Endothelial cell of umbilical vein (primary cell): Measurements from ENCODE around the gene BTBD18. TPM values are rescaled to one million over a fixed set of nuclear protein-coding genes. Genes with fewer than 3 reads are reported as not detected.
A peak's percentile ranks its signal among the peaks of the same experiment; 100 is the strongest.

Experiments used
- BruUV-seq: library from RNA; stranded (reverse); fragments of 400-500 nt; replicated peaks from 2 replicates; lab custom pipeline; 2021; lab: Mats Ljungman, UMichigan
- CTCF ChIA-PET: fragments of 300-600, 350-600 bp; sonication (Branson Sonifier 250); formaldehyde crosslinking; loops from one replicate; lab custom pipeline; 2021; ENCODE audit warnings: antibody characterized with exemption, inconsistent platforms; lab: Charles Lee
- POLR2A ChIA-PET: fragments of 300-600, 350-600 bp; sonication (Branson Sonifier 250); formaldehyde crosslinking; loops from one replicate; lab custom pipeline; 2021; ENCODE audit warnings: antibody characterized with exemption, inconsistent platforms; lab: Charles Lee
- DNase-seq: peaks from one replicate; pipeline ENCODE4 v3.0.0-alpha.2; 2011; ENCODE audit warnings: low read depth, low spot score
- FAIRE-seq: peaks from 2 replicates; lab custom pipeline; 2011; peaks lifted over from hg19 to GRCh38; lab: Jason Lieb, UNC
- H2AFZ ChIP-seq: 2 replicates; pipeline ENCODE4 v1.6.0; 2012; ENCODE audit warnings: low read depth, low read length, control low read depth, inconsistent platforms
- H3K27ac ChIP-seq: 2 replicates; pipeline ENCODE4 v1.5.1; 2011; ENCODE audit warnings: low read depth, mild to moderate bottlenecking, control low read depth, low read length, moderate library complexity; ENCODE audit not compliant: insufficient read depth
- H3K27me3 ChIP-seq, 2 experiments: 2 replicates each; pipeline versions ENCODE4 v1.6.0 to v1.6.1; 2011; ENCODE audit warnings: low read length in 2 of 2, mixed read lengths in 1 of 2; ENCODE audit not compliant: control insufficient read depth in 2 of 2, insufficient read depth in 2 of 2
- H3K36me3 ChIP-seq, 2 experiments: 2 replicates in 1 of 2; 3 replicates in 1 of 2; pipeline ENCODE4 v1.5.1; 2011; ENCODE audit warnings: low read length in 2 of 2, mild to moderate bottlenecking in 1 of 2, moderate library complexity in 1 of 2; ENCODE audit not compliant: control insufficient read depth in 2 of 2, insufficient read depth in 2 of 2; ENCODE audit errors: extremely low read depth in 1 of 2
- H3K4me1 ChIP-seq: 3 replicates; pipeline ENCODE4 v1.5.1; 2011; ENCODE audit warnings: mild to moderate bottlenecking, low read length; ENCODE audit not compliant: control insufficient read depth, insufficient read depth; ENCODE audit errors: extremely low read depth
- H3K4me2 ChIP-seq: 2 replicates; pipeline ENCODE4 v1.6.1; 2011; ENCODE audit warnings: low read length, control low read depth, mixed read lengths; ENCODE audit not compliant: insufficient read depth
- H3K4me3 ChIP-seq, 3 experiments: fragments of 200-600 bp in 1 of 3; sonication (generic), shearing (Covaris generic) in 1 of 3; replicated peaks in 1 of 3; 2 replicates each; pipeline ENCODE4 v1.5.1; 2011 to 2016; ENCODE audit warnings: control low read depth in 3 of 3, low read length in 3 of 3, mild to moderate bottlenecking in 2 of 3, inconsistent platforms in 1 of 3, low read depth in 1 of 3, moderate library complexity in 1 of 3; ENCODE audit not compliant: insufficient read depth in 1 of 3
- H3K79me2 ChIP-seq: 2 replicates; pipeline ENCODE4 v1.6.0; 2012; ENCODE audit warnings: low read length, inconsistent platforms; ENCODE audit not compliant: control insufficient read depth, insufficient read depth
- H3K9ac ChIP-seq: replicated peaks from 2 replicates; pipeline ENCODE3; 2011; ENCODE audit warnings: low read length, control low read depth; ENCODE audit not compliant: insufficient read depth; ENCODE audit errors: extremely low read depth
- H3K9me1 ChIP-seq: replicated peaks from 3 replicates; pipeline ENCODE4 v1.6.0; 2011; ENCODE audit warnings: mild to moderate bottlenecking, low read length; ENCODE audit not compliant: control insufficient read depth, insufficient read depth; ENCODE audit errors: extremely low read depth
- H3K9me3 ChIP-seq: replicated peaks from 2 replicates; pipeline ENCODE4 v1.5.1; 2012; ENCODE audit warnings: low read length, inconsistent platforms; ENCODE audit not compliant: control insufficient read depth, insufficient read depth
- H4K20me1 ChIP-seq: replicated peaks from 2 replicates; pipeline ENCODE3; 2011; ENCODE audit warnings: mild to moderate bottlenecking, low read length; ENCODE audit not compliant: control insufficient read depth, insufficient read depth; ENCODE audit errors: extremely low read depth
- CTCF ChIP-seq, 2 donors: IDR thresholded peaks; 1 replicate in 1 of 2; 2 replicates in 1 of 2; pipeline ENCODE4 v1.5.1; 2011; ENCODE audit warnings: low read length in 2 of 2, mild to moderate bottlenecking in 2 of 2, moderate library complexity in 2 of 2, control low read depth in 1 of 2, inconsistent platforms in 1 of 2, low read depth in 1 of 2; ENCODE audit not compliant: insufficient read depth in 1 of 2; ENCODE audit errors: extremely low read depth in 1 of 2
- EZH2 ChIP-seq: IDR thresholded peaks from 2 replicates; pipeline ENCODE4 v1.6.1; 2012; ENCODE audit warnings: borderline replicate concordance, low read depth, mild to moderate bottlenecking, moderate library complexity, low read length, inconsistent platforms; ENCODE audit not compliant: severe bottlenecking
- FOS ChIP-seq: IDR thresholded peaks from 2 replicates; pipeline ENCODE4 v1.6.1; 2011; ENCODE audit warnings: mild to moderate bottlenecking, low read length, moderate library complexity, borderline replicate concordance; ENCODE audit not compliant: insufficient read depth
- GATA2 ChIP-seq: IDR thresholded peaks from 2 replicates; pipeline ENCODE4 v1.7.0; 2011; ENCODE audit warnings: low read depth, mild to moderate bottlenecking, moderate library complexity, mixed read lengths, low read length; ENCODE audit not compliant: insufficient read length, insufficient read depth
- JUN ChIP-seq: IDR thresholded peaks from 2 replicates; pipeline ENCODE4 v1.6.1; 2011; ENCODE audit warnings: borderline replicate concordance, low read depth; ENCODE audit not compliant: insufficient read length, insufficient read depth
- MAX ChIP-seq: IDR thresholded peaks from 2 replicates; pipeline ENCODE4 v1.6.1; 2011; ENCODE audit not compliant: insufficient read depth, insufficient read length
- MYC ChIP-seq: IDR thresholded peaks from one replicate; pipeline ENCODE4 v1.6.1; 2011; ENCODE audit warnings: mild to moderate bottlenecking, low read depth, low read length
- POLR2A ChIP-seq: IDR thresholded peaks from 2 replicates; pipeline ENCODE4 v1.6.1; 2012; ENCODE audit warnings: low read depth, mild to moderate bottlenecking, control low read depth, low read length
- POLR2AphosphoS5 ChIP-seq: IDR thresholded peaks from 2 replicates; pipeline ENCODE4 v1.6.1; 2012; ENCODE audit warnings: low read depth, mild to moderate bottlenecking, control low read depth, low read length, moderate library complexity; ENCODE audit not compliant: insufficient read depth
- dilution Hi-C: fragments of 300-500 bp; cut with MboI; formaldehyde crosslinking; loops from one replicate; pipeline ENCODE4 v1.15.0; 2019; ENCODE audit warnings: low sequenced_read_pairs; ENCODE audit not compliant: extremely low pct_ligation_motif_present
- intact Hi-C: fragments of 100-400 bp; cut with micrococcal nuclease; formaldehyde crosslinking; loops from one replicate; pipeline ENCODE4 v1.10.0; 2022
- polyA plus RNA-seq, 4 experiments: library from polyadenylated mRNA; depleted of rRNA in 3 of 4; stranded (reverse) in 3 of 4; unstranded in 1 of 4; fragments of >200 nt; gene quantifications; 2 replicates each; pipeline versions ENCODE4 v1.2.1 to v1.2.3, GENCODE V29; 2011 to 2012; ENCODE audit warnings: missing spikeins in 1 of 4
- total RNA-seq: library from RNA; stranded (reverse); gene quantifications from 2 replicates; pipeline ENCODE4 v1.2.3, GENCODE V29; 2021

BTBD18 gene
- total and polyA plus RNA-seq, 2 donors (not counting 3 experiments of a cell fraction or from before 2014, with no cell fraction given) = not detected

GRCh38 chr11:57761301-57762234 lies 9.9 kb upstream of the BTBD18 start, which contains the start of gene CTNND1:
Gene CTNND1, plus strand, starts transcription at chr11:57761802. Its CDS starts 29,677 bp downstream, at chr11:57791479.
- H3K9ac ChIP-seq = peak within 1 kb of the TSS; percentile 96
- TF ChIP-seq POLR2A (peak; percentile 80), POLR2AphosphoS5 (peak; percentile 81), MAX (no peak)
- peak within 1 kb of the TSS; percentile 46 for H2AFZ ChIP-seq
- H3K27me3 ChIP-seq = no peaks in the 10 kb centered on the region
- no peaks in the 10 kb centered on the region for H3K9me1 ChIP-seq
- dilution Hi-C loops = no loop called here
- peak within 1 kb of the TSS; percentile 100 for H3K4me2 ChIP-seq
- H3K4me3 ChIP-seq = peak within 1 kb of the TSS; percentile 68 to 98 (median 83)
- FAIRE-seq (peak; percentile 78), DNase-seq (peak; percentile 97)
- peaks cover 49% of the 10 kb centered on the region for H3K79me2 ChIP-seq
- peaks cover 6% of the 10 kb centered on the region for H4K20me1 ChIP-seq
- H3K27ac ChIP-seq = peak within 1 kb of the TSS; percentile 89
- intact Hi-C loops = loop anchor here (1.0 to 5.0 kb wide), 4 partner anchors 21 to 241 kb away; partner anchors contain the start of genes MED19, SELENOH and TMX2
- BruUV-seq = TSS peak; percentile 93
- H3K4me1 ChIP-seq = peaks cover 26% of the 10 kb centered on the region
- H3K9me3 ChIP-seq = no peaks in the 10 kb centered on the region
- H3K36me3 ChIP-seq = no peaks in the 10 kb centered on the region
- ChIA-PET CTCF (interaction anchor here (0.8 to 13.5 kb wide), 12 partner anchors 10 to 752 kb away, joined by 3 to 375 read pairs (median 4); partner anchors contain the start of gene BTBD18), POLR2A (interaction anchor here (0.7 to 5.7 kb wide), 8 partner anchors 9 to 50 kb away, joined by 3 to 39 read pairs (median 6); partner anchors contain the start of genes MED19, SELENOH and TMX2)

GRCh38 chr11:57758174-57758573 lies 6.6 kb upstream of the BTBD18 start:
- DNase-seq (no peak), FAIRE-seq (no peak)
- Histone ChIP-seq H3K9ac (no peak overlapping the region), H3K9me3 (no peaks in the 10 kb centered on the region), H2AFZ (no peak overlapping the region), H3K4me1 (peaks cover 2% of the 10 kb centered on the region), H3K4me3 (no peak overlapping the region), H4K20me1 (no peaks in the 10 kb centered on the region), H3K27ac (no peak overlapping the region), H3K36me3 (no peaks in the 10 kb centered on the region), H3K27me3 (no peaks in the 10 kb centered on the region), H3K9me1 (no peaks in the 10 kb centered on the region), H3K79me2 (peaks cover 15% of the 10 kb centered on the region), H3K4me2 (no peak overlapping the region)
- intact Hi-C loops (no loop called here), dilution Hi-C loops (no loop called here)
- ChIA-PET CTCF (interaction anchor here (1.3 to 13.5 kb wide), 4 partner anchors 14 to 756 kb away, joined by 3 to 375 read pairs (median 59); no protein-coding TSS in a partner anchor), POLR2A (no interaction called here)
- TF ChIP-seq EZH2 (no peak), GATA2 (no peak), FOS (no peak), POLR2AphosphoS5 (no peak), JUN (no peak), MYC (no peak), MAX (no peak), POLR2A (no peak), CTCF (IDR thresholded peaks at IDR 0.05; ENCODE audit: extremely low read depth in 1 of 2, insufficient read depth in 1 of 2, low read depth in 1 of 2, low read length in 2 of 2) (no peak)
- BruUV-seq = no TSS peak
